Esophagus squamous epithelium (tissue), 5 donors: ENCODE results near the gene VAT1L. TPM values are rescaled to one million over a fixed set of nuclear protein-coding genes. Genes with fewer than 3 reads are reported as not detected.

Source experiments
- DNase-seq: peaks from one replicate; lab custom pipeline; 2025; lab: John Stamatoyannopoulos, UW
- H3K27ac ChIP-seq, 4 donors: fragments of 200-600 bp; sonication (generic); one replicate each; pipeline ENCODE4 v1.5.1; 2016 to 2019; ENCODE audit warnings: mild to moderate bottlenecking in 1 of 4
- H3K27me3 ChIP-seq, 4 donors: fragments of 200-600 bp; sonication (generic); 1 replicate in 3 of 4; 2 replicates in 1 of 4; pipeline versions ENCODE4 v1.5.1 to v1.6.0; 2017 to 2021; ENCODE audit warnings: antibody characterized with exemption in 1 of 4
- H3K36me3 ChIP-seq, 3 donors: fragments of 200-600 bp; sonication (generic); one replicate each; pipeline ENCODE4 v1.5.1; 2016 to 2019
- H3K4me1 ChIP-seq, 3 donors: fragments of 200-600 bp; sonication (generic); one replicate each; pipeline ENCODE4 v1.5.1; 2017 to 2019
- H3K4me3 ChIP-seq, 4 donors: fragments of 200-600 bp; sonication (generic); 1 replicate in 3 of 4; 2 replicates in 1 of 4; pipeline ENCODE4 v1.5.1; 2016 to 2019; ENCODE audit warnings: mild to moderate bottlenecking in 2 of 4, moderate library complexity in 1 of 4
- H3K9me3 ChIP-seq, 3 donors: fragments of 200-600 bp; sonication (generic); one replicate each; pipeline ENCODE4 v1.5.1; 2016 to 2019
- POLR2A ChIP-seq, 4 donors: fragments of 450-650 bp; IDR thresholded peaks; one replicate each; pipeline ENCODE4 v1.6.1; 2017; ENCODE audit warnings: antibody characterized with exemption in 4 of 4, mild to moderate bottlenecking in 4 of 4, moderate library complexity in 3 of 4
- WGBS, 2 donors: methylation state at CpG; one replicate each; pipeline ENCODE4 v1.1.5; 2018; 5-methylcytosine and 5-hydroxymethylcytosine counted together
- intact Hi-C: fragments of 100-400 bp; cut with DNase I; formaldehyde crosslinking; loops from one replicate; pipeline ENCODE4 v1.15.0; 2022
- total RNA-seq, 4 donors: library from RNA; depleted of rRNA; stranded (reverse); fragments of >200 nt; gene quantifications; one replicate each; pipeline ENCODE4 v1.1.0, GENCODE V29; 2016
- TF ChIP-seq, protein P1 (sequence below), 6 experiments: fragments of 450-650 bp in 4 of 6; fragments of 200-600 bp in 2 of 6; sonication (generic) in 2 of 6; IDR thresholded peaks; one replicate each; pipeline ENCODE4 v1.5.1; 2016 to 2019; ENCODE audit warnings: antibody characterized with exemption in 6 of 6, mild to moderate bottlenecking in 4 of 6, moderate library complexity in 4 of 6
- donor health status: DM: yes; HTN: yes; CAD: no.

The VAT1L gene
- total RNA-seq, 4 donors from 2014 or later, result 0.56 TPM; not detected in 3

DNA sequence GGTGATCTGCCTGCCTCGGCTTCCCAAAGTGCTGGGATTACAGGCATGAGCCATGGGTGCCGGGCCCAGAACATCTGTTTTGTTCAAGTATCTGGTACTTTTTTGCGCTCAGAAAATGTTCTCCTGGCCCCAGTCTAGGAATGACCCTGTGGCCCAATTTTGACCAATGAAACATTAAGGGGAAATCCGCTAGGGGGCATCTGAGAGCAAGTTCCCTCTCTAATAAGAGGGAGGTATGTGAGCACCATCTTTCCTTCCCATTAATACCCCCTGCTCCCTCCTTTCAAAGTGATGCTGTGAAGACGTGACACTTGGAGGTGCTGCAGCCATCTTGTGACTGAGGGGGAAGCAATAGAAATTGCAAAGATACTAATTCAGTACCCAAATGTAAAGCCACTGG is 217.5 kb downstream of the VAT1L start:
- intact Hi-C loops, result no loop called here
- no peak overlapping the region for H3K27ac ChIP-seq
- 50 to 69% methylated on average over 2 to 5 of the region's 5 CpGs for WGBS, 2 donors

DNA sequence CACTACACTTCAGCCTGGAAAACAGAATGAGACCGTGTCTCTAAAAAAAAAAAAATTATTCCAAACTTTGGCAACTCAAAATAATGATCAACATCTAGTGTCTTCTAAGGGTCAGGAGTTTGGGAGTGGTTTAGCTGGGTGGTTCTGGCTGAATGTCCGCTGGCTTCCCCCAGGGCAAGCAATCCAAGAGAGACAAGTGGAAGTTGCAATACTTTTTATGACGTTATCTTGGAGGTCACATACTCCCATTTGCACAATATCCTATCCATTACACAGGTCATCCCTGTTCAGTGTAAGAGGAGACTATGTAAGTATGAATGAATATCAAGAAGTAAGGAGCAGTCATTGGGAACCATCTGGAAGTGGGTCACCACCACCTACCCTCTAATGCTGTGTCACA is 218.8 kb downstream of the VAT1L start:
- no peak for DNase-seq
- H3K4me3 ChIP-seq, result no peak overlapping the region
- intact Hi-C loops, result no loop called here
- H3K4me1 ChIP-seq, result no peaks in the 10 kb centered on the region
- 55 to 63% methylated on average over 3 of the region's 3 CpGs for WGBS, 2 donors
- H3K36me3 ChIP-seq, result no peaks in the 10 kb centered on the region
- no peaks in the 10 kb centered on the region for H3K9me3 ChIP-seq
- no peak overlapping the region for H3K27ac ChIP-seq
- TF ChIP-seq, protein P1, sequence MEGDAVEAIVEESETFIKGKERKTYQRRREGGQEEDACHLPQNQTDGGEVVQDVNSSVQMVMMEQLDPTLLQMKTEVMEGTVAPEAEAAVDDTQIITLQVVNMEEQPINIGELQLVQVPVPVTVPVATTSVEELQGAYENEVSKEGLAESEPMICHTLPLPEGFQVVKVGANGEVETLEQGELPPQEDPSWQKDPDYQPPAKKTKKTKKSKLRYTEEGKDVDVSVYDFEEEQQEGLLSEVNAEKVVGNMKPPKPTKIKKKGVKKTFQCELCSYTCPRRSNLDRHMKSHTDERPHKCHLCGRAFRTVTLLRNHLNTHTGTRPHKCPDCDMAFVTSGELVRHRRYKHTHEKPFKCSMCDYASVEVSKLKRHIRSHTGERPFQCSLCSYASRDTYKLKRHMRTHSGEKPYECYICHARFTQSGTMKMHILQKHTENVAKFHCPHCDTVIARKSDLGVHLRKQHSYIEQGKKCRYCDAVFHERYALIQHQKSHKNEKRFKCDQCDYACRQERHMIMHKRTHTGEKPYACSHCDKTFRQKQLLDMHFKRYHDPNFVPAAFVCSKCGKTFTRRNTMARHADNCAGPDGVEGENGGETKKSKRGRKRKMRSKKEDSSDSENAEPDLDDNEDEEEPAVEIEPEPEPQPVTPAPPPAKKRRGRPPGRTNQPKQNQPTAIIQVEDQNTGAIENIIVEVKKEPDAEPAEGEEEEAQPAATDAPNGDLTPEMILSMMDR (IDR thresholded peaks at IDR 0.05), result no peak
- TF ChIP-seq POLR2A (IDR thresholded peaks at IDR 0.05), result no peak
- peaks cover 0 to 10% (median 0%) of the 10 kb centered on the region in 4 donors for H3K27me3 ChIP-seq

More for the DNA sequence above, 217.5 kb downstream of the VAT1L start:
- TF ChIP-seq, protein P1 (IDR thresholded peaks at IDR 0.05), result no peak
- no peak for TF ChIP-seq POLR2A (IDR thresholded peaks at IDR 0.05)
- H3K4me1 ChIP-seq, result no peaks in the 10 kb centered on the region
- DNase-seq, result no peak
- H3K27me3 ChIP-seq, result peaks cover 0 to 3% (median 0%) of the 10 kb centered on the region in 4 donors
- no peaks in the 10 kb centered on the region for H3K9me3 ChIP-seq
- no peaks in the 10 kb centered on the region for H3K36me3 ChIP-seq
- no peak overlapping the region for H3K4me3 ChIP-seq

DNA sequence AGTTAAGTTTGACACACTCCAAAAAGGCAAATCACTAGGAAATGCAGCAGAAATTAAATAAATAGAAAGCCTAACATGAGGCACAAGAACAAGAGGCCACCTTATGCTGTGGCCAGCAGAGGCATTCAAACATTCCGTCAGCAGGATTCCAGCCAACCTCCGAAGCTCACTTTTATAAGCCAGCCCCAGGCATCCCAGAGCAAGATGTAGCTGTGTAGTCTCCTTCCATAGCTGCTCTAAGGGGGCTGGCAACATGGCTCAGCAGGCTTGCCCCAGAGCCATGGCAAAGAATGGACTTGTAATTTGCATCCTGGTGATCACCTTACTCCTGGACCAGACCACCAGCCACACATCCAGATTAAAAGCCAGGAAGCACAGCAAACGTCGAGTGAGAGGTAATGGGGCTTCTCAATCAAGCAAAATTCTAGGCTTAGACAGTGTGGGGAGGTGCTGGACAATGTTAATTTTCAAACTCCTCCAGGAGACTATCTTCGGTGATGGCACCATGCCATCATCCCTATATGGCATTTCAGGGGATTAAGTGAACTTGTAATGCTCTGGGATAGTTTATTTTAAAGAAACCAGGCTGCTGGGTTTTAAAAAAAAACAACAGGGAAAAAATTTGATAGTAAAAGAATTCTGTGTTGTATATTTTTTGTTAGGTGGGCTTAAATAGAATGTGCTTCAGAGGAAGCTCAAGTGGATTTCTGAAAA is 234.1 kb downstream of the VAT1L start, which contains the start of gene CLEC3A:
Gene CLEC3A (plus strand): TSS at position 202 of the 714 bp plus-strand sequence. CDS start 79 bp downstream, at position 281.
- 26 to 53% methylated on average over 5 of the region's 5 CpGs for WGBS, 2 donors
- peaks cover 0 to 6% (median 0%) of the 10 kb centered on the region in 4 donors for H3K27me3 ChIP-seq
- H3K4me1 ChIP-seq, result no peaks in the 10 kb centered on the region
- DNase-seq, result no peak
- H3K4me3 ChIP-seq, result no peak within 1 kb of the TSS
- intact Hi-C loops, result no loop called here
- TF ChIP-seq, protein P1 (IDR thresholded peaks at IDR 0.05), result no peak
- no peak for TF ChIP-seq POLR2A (IDR thresholded peaks at IDR 0.05)
- no peak within 1 kb of the TSS for H3K27ac ChIP-seq
- H3K36me3 ChIP-seq, result no peaks in the 10 kb centered on the region
- H3K9me3 ChIP-seq, result no peaks in the 10 kb centered on the region

DNA sequence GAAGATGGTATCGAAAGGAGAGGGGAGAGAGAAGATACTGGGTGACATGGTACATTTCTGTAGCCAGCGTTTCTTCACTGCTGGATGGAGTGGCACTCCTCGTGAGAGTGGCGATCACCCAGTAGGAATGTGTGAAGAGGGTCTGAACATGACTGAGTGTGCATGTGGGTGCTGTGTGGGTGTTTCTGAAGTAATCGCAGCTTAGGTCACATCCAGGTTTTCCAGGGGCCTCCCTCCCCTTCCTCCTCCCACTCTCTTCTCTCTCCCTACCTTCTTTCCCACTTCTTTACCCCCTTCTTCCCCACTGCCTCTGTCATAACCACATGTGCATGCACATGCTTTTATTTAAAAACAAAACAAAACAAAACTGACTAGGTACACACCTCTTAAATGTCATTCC is 235.8 kb downstream of the VAT1L start:
- 86 to 91% methylated on average over 5 of the region's 5 CpGs for whole genome bisulfite sequencing, 2 donors
- Histone ChIP-seq H3K27me3 (peaks cover 0 to 6% (median 0%) of the 10 kb centered on the region in 4 donors), H3K9me3 (no peaks in the 10 kb centered on the region), H3K36me3 (no peaks in the 10 kb centered on the region), H3K27ac (no peak overlapping the region), H3K4me3 (no peak overlapping the region), H3K4me1 (no peaks in the 10 kb centered on the region)
- TF ChIP-seq, protein P1 (IDR thresholded peaks at IDR 0.05), result no peak
- TF ChIP-seq POLR2A (IDR thresholded peaks at IDR 0.05), result no peak
- no peak for DNase-seq
- intact Hi-C loops, result no loop called here

DNA sequence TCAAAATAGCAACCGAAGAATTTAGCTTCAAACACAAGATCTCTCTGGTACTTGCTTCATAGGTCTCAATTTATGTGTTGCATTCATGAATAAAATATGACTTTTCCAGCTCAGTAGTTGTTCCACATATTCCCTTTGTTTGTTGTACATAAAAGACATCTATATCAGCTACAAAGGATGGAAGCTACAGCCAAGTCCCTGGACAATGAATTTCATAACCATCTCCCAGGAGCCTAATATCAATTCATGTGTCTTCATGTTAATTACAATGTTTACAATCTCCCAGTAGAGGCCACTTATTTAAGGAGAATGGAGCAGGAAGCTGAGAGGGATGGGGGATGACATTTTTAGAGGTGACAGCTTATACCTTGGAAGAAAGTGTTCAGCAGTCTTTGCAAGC is 237.3 kb downstream of the VAT1L start:
- Histone ChIP-seq H3K4me1 (no peaks in the 10 kb centered on the region), H3K9me3 (no peaks in the 10 kb centered on the region), H3K27ac (no peak overlapping the region), H3K27me3 (peaks cover 0 to 6% (median 0%) of the 10 kb centered on the region in 4 donors), H3K36me3 (no peaks in the 10 kb centered on the region), H3K4me3 (no peak overlapping the region)
- intact Hi-C loops, result no loop called here
- DNase-seq, result no peak
- TF ChIP-seq POLR2A (IDR thresholded peaks at IDR 0.05), result no peak
- TF ChIP-seq, protein P1 (IDR thresholded peaks at IDR 0.05), result no peak
- 92 to 100% methylated on average over 1 of the region's 1 CpG for WGBS, 2 donors
